A673 (cell line): ENCODE measurements around the gene LMCD1. TPM values are rescaled to one million over a fixed set of nuclear protein-coding genes. Genes with fewer than 3 reads are reported as not detected.

Experiments
- BruUV-seq: library from RNA; stranded (reverse); fragments of 400-500 nt; replicated peaks from 2 replicates; lab custom pipeline; 2021; lab: Mats Ljungman, UMichigan
- CTCF ChIA-PET: fragments of 300-600 bp; sonication (Branson Sonifier 250); formaldehyde crosslinking; loops from one replicate; lab custom pipeline; 2022; ENCODE audit warnings: antibody characterized with exemption; lab: Charles Lee
- POLR2A ChIA-PET: fragments of 300-600 bp; sonication (Branson Sonifier 250); formaldehyde crosslinking; loops from one replicate; lab custom pipeline; 2022; ENCODE audit warnings: antibody characterized with exemption; ENCODE audit not compliant: low non-redundant PET; lab: Charles Lee
- DNase-seq: peaks from one replicate; pipeline ENCODE4 v3.0.0-alpha.2; 2015; ENCODE audit warnings: low spot score
- H3K27ac ChIP-seq: fragments of 200-600 bp; sonication (generic); 2 replicates; pipeline ENCODE4 v1.5.1; 2016; ENCODE audit warnings: mixed run types, low read depth, mild to moderate bottlenecking, mixed read lengths, antibody characterized with exemption, low read length; ENCODE audit not compliant: poor library complexity, severe bottlenecking
- H3K27me3 ChIP-seq: fragments of 200-600 bp; sonication (generic); replicated peaks from 2 replicates; pipeline ENCODE4 v1.6.1; 2017; ENCODE audit warnings: mixed run types, low read depth, mild to moderate bottlenecking, mixed read lengths, antibody characterized with exemption, low read length; ENCODE audit not compliant: insufficient read depth, poor library complexity
- H3K36me3 ChIP-seq: fragments of 200-600 bp; sonication (generic); 2 replicates; pipeline ENCODE4 v1.6.1; 2016; ENCODE audit warnings: mixed run types, mild to moderate bottlenecking, mixed read lengths, antibody characterized with exemption, low read length; ENCODE audit not compliant: insufficient read depth, poor library complexity, severe bottlenecking
- H3K4me1 ChIP-seq: fragments of 200-600 bp; sonication (generic); 2 replicates; pipeline ENCODE4 v1.6.1; 2017; ENCODE audit warnings: mixed run types, mild to moderate bottlenecking, mixed read lengths, antibody characterized with exemption, low read length; ENCODE audit not compliant: insufficient read depth, poor library complexity, severe bottlenecking
- H3K4me3 ChIP-seq: fragments of 200-600 bp; sonication (generic); 2 replicates; pipeline ENCODE4 v1.5.1; 2016; ENCODE audit warnings: low read depth, mixed run types, mild to moderate bottlenecking, mixed read lengths, low read length; ENCODE audit not compliant: poor library complexity, severe bottlenecking
- H3K9me3 ChIP-seq: fragments of 200-600 bp; sonication (generic); 2 replicates; pipeline ENCODE4 v1.6.1; 2016; ENCODE audit warnings: mixed run types, low read depth, mild to moderate bottlenecking, mixed read lengths, antibody characterized with exemption, low read length; ENCODE audit not compliant: poor library complexity, severe bottlenecking
- CTCF ChIP-seq: fragments of 300-800, 200-600 bp; sonication (generic); conservative IDR thresholded peaks from 2 replicates; pipeline ENCODE4 v1.5.1; 2017; ENCODE audit warnings: low read depth, mild to moderate bottlenecking, antibody characterized with exemption, low read length, moderate library complexity, mixed read lengths
- EZH2 ChIP-seq: fragments of 200-600 bp; sonication (generic); IDR thresholded peaks from 2 replicates; pipeline ENCODE4 v1.6.1; 2017; ENCODE audit warnings: borderline replicate concordance, low read depth, mild to moderate bottlenecking, mixed read lengths, antibody characterized with exemption, low read length; ENCODE audit not compliant: poor library complexity, severe bottlenecking
- intact Hi-C: fragments of 100-400 bp; cut with micrococcal nuclease; formaldehyde crosslinking; loops from one replicate; pipeline ENCODE4 v1.10.0; 2022; ENCODE audit not compliant: unreplicated experiment
- total RNA-seq: library from RNA; stranded (reverse); gene quantifications from 2 replicates; pipeline ENCODE4 v1.2.3, GENCODE V29; 2021

LMCD1 gene
- total RNA-seq, 1 experiment from 2014 or later = 4.3 TPM

GRCh38 chr3:8523041-8523440 lies 21.4 kb downstream of the LMCD1 start:
- CTCF ChIA-PET = no interaction called here
- Histone ChIP-seq H3K27me3 (no peaks in the 10 kb centered on the region), H3K9me3 (no peaks in the 10 kb centered on the region), H3K4me1 (no peaks in the 10 kb centered on the region), H3K36me3 (no peaks in the 10 kb centered on the region), H3K4me3 (no peak overlapping the region), H3K27ac (no peak overlapping the region)
- DNase-seq = no peak
- POLR2A ChIA-PET = no interaction called here
- no TSS peak for BruUV-seq
- no peak for TF ChIP-seq EZH2
- TF ChIP-seq CTCF = no peak
- intact Hi-C loops = no loop called here

GRCh38 chr3:8524249-8524648 lies 22.6 kb downstream of the LMCD1 start:
- Histone ChIP-seq H3K4me1 (no peaks in the 10 kb centered on the region), H3K36me3 (no peaks in the 10 kb centered on the region), H3K27me3 (no peaks in the 10 kb centered on the region), H3K9me3 (no peaks in the 10 kb centered on the region), H3K27ac (no peak overlapping the region), H3K4me3 (no peak overlapping the region)
- POLR2A ChIA-PET = no interaction called here
- BruUV-seq = no TSS peak
- TF ChIP-seq EZH2 (no peak), CTCF (no peak)
- intact Hi-C loops = no loop called here
- no peak for DNase-seq
- CTCF ChIA-PET = no interaction called here

GRCh38 chr3:8524656-8525399 lies 23.2 kb downstream of the LMCD1 start:
- Histone ChIP-seq H3K36me3 (no peaks in the 10 kb centered on the region), H3K9me3 (no peaks in the 10 kb centered on the region), H3K4me3 (no peak overlapping the region), H3K27ac (no peak overlapping the region), H3K27me3 (no peaks in the 10 kb centered on the region), H3K4me1 (no peaks in the 10 kb centered on the region)
- intact Hi-C loops = no loop called here
- no TSS peak for BruUV-seq
- ChIA-PET CTCF (no interaction called here), POLR2A (no interaction called here)
- no peak for DNase-seq
- TF ChIP-seq EZH2 (no peak), CTCF (no peak)
